ENCODE results near the gene MAPK8IP3.

GRCh38 chr16:1812732-1813163 is 106.8 kb downstream of the MAPK8IP3 start:
- TF ChIP-seq, protein P1, sequence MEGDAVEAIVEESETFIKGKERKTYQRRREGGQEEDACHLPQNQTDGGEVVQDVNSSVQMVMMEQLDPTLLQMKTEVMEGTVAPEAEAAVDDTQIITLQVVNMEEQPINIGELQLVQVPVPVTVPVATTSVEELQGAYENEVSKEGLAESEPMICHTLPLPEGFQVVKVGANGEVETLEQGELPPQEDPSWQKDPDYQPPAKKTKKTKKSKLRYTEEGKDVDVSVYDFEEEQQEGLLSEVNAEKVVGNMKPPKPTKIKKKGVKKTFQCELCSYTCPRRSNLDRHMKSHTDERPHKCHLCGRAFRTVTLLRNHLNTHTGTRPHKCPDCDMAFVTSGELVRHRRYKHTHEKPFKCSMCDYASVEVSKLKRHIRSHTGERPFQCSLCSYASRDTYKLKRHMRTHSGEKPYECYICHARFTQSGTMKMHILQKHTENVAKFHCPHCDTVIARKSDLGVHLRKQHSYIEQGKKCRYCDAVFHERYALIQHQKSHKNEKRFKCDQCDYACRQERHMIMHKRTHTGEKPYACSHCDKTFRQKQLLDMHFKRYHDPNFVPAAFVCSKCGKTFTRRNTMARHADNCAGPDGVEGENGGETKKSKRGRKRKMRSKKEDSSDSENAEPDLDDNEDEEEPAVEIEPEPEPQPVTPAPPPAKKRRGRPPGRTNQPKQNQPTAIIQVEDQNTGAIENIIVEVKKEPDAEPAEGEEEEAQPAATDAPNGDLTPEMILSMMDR (IDR thresholded peaks at IDR 0.05; ENCODE audit: low read depth, low read length), result no peak
- no peak for TF ChIP-seq EZH2phosphoT487 (IDR thresholded peaks at IDR 0.05; ENCODE audit: low read depth)
